MCF 10A (cell line): ENCODE data around the gene USH1C. TPM values are rescaled to one million over a fixed set of nuclear protein-coding genes. Genes with fewer than 3 reads are reported as not detected.

Source experiments
- BruUV-seq: library from RNA; stranded (reverse); fragments of 400-500 nt; replicated peaks from 2 replicates; lab custom pipeline; 2021; lab: Mats Ljungman, UMichigan
- CTCF ChIA-PET: fragments of 300-600 bp; sonication (Branson Sonifier 250); formaldehyde crosslinking; extraction: SDS; loops from one replicate; lab custom pipeline; 2021; ENCODE audit warnings: antibody characterized with exemption, inconsistent platforms; lab: Yijun Ruan, JAX
- POLR2A ChIA-PET: fragments of 300-600, 350-650 bp; sonication (Branson Sonifier 250); formaldehyde crosslinking; extraction: SDS; loops from one replicate; lab custom pipeline; 2020; ENCODE audit warnings: antibody characterized with exemption, inconsistent platforms; lab: Yijun Ruan, JAX
- DNase-seq: peaks from one replicate; pipeline ENCODE4 v3.0.0-alpha.2; 2018; ENCODE audit not compliant: unreplicated experiment
- H3K27ac Mint-ChIP-seq: one replicate; pipeline ENCODE4 v1.8.0; 2022; ENCODE audit warnings: mild to moderate bottlenecking, low read depth, mixed read lengths; ENCODE audit not compliant: unreplicated experiment
- H3K27me3 Mint-ChIP-seq: one replicate; pipeline ENCODE4 v1.8.0; 2022; ENCODE audit warnings: mixed read lengths; ENCODE audit not compliant: insufficient read depth, unreplicated experiment
- H3K36me3 Mint-ChIP-seq: one replicate; pipeline ENCODE4 v1.8.0; 2022; ENCODE audit warnings: mild to moderate bottlenecking, moderate library complexity, mixed read lengths; ENCODE audit not compliant: insufficient read depth, unreplicated experiment
- H3K4me1 Mint-ChIP-seq: one replicate; pipeline ENCODE4 v1.8.0; 2022; ENCODE audit warnings: mixed read lengths; ENCODE audit not compliant: insufficient read depth, unreplicated experiment
- H3K4me3 Mint-ChIP-seq: one replicate; pipeline ENCODE4 v1.8.0; 2022; ENCODE audit warnings: mild to moderate bottlenecking, moderate library complexity, mixed read lengths; ENCODE audit not compliant: unreplicated experiment
- H3K9me3 Mint-ChIP-seq: one replicate; pipeline ENCODE4 v1.8.0; 2022; ENCODE audit warnings: mixed read lengths; ENCODE audit not compliant: unreplicated experiment
- CTCF ChIP-seq: fragments of 200-600 bp; IDR thresholded peaks from one replicate; pipeline ENCODE4 v1.8.0; 2022; ENCODE audit warnings: antibody characterized with exemption, mild to moderate bottlenecking; ENCODE audit not compliant: unreplicated experiment
- intact Hi-C: fragments of 100-400 bp; cut with micrococcal nuclease; formaldehyde crosslinking; loops from 2 replicates; pipeline ENCODE4 v1.14.1; 2022
- total RNA-seq: library from RNA; stranded (reverse); gene quantifications from 2 replicates; pipeline ENCODE4 v1.2.3, GENCODE V29; 2022

USH1C gene
- total RNA-seq, 1 experiment from 2014 or later = not detected

GRCh38 chr11:17513853-17514252 lies 30.4 kb downstream of the USH1C start:
- Mint-ChIP-seq H3K27me3 (peaks cover 41% of the 10 kb centered on the region), H3K4me1 (peaks cover 5% of the 10 kb centered on the region), H3K9me3 (no peaks in the 10 kb centered on the region), H3K4me3 (no peak overlapping the region), H3K27ac (no peak overlapping the region), H3K36me3 (peaks cover 5% of the 10 kb centered on the region)
- BruUV-seq = no TSS peak
- DNase-seq = peak; percentile 40
- ChIA-PET POLR2A (no interaction called here), CTCF (interaction anchor here (0.6 to 13.2 kb wide), 5 partner anchors 7 to 284 kb away, joined by 3 to 208 read pairs (median 28); no protein-coding TSS in a partner anchor)
- intact Hi-C loops = no loop called here
- TF ChIP-seq CTCF = no peak

GRCh38 chr11:17512101-17512500 lies 32.1 kb downstream of the USH1C start:
- intact Hi-C loops = no loop called here
- BruUV-seq = no TSS peak
- Mint-ChIP-seq H3K9me3 (no peaks in the 10 kb centered on the region), H3K27ac (no peak overlapping the region), H3K4me3 (no peak overlapping the region), H3K27me3 (peaks cover 59% of the 10 kb centered on the region), H3K36me3 (no peaks in the 10 kb centered on the region), H3K4me1 (peaks cover 5% of the 10 kb centered on the region)
- POLR2A ChIA-PET = no interaction called here
- TF ChIP-seq CTCF = no peak
- DNase-seq = no peak
- CTCF ChIA-PET = interaction anchor here (0.6 to 13.2 kb wide), 5 partner anchors 6 to 872 kb away, joined by 3 to 208 read pairs (median 28); no protein-coding TSS in a partner anchor

DNA sequence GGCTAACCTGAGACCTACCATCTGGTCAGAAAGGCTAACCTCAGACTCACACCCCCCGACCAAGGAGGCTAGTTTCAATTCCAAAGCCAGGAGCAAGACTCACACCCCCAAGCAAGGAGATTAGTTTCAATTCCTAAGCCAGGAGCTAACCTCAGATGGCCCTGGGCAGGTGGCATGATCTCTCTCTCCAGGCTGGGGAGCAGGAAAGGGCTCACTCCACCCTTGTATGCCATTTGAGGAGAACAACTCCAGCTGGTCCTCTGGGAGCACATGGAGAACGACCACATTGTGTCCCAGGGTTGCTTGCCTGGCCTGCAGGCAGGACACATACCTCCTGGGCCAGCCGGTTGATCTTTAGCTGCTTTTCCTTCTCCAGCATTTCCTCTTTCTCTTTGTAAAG lies 32.6 kb downstream of the USH1C start:
- no peak overlapping the region for H3K27ac Mint-ChIP-seq

More for the DNA sequence above, 32.6 kb downstream of the USH1C start:
- no peak for DNase-seq
- ChIA-PET CTCF (interaction anchor here (0.6 to 13.2 kb wide), 4 partner anchors 9 to 482 kb away, joined by 3 to 208 read pairs (median 16); no protein-coding TSS in a partner anchor), POLR2A (no interaction called here)
- Mint-ChIP-seq H3K4me3 (no peak overlapping the region), H3K27me3 (peaks cover 64% of the 10 kb centered on the region), H3K9me3 (no peaks in the 10 kb centered on the region), H3K4me1 (peaks cover 5% of the 10 kb centered on the region), H3K36me3 (no peaks in the 10 kb centered on the region)
- TF ChIP-seq CTCF = no peak
- no TSS peak for BruUV-seq
- intact Hi-C loops = no loop called here
